Measurements from ENCODE around the gene LIPC.

LIPC gene

GRCh38 chr15:58453931-58454793 is 22.4 kb downstream of the LIPC start:
- DNase-seq (ENCODE audit: extremely low read depth in 1 of 2, low read depth in 1 of 2) = peak; percentile 50 to 75

GRCh38 chr15:58454950-58455401 is 23.2 kb downstream of the LIPC start:
- DNase-seq (ENCODE audit: extremely low read depth in 1 of 2, low read depth in 1 of 2) = no peak

- peak in 1 of 2 donors; percentile 59 for DNase-seq (ENCODE audit: extremely low read depth in 1 of 2, low read depth in 1 of 2)
Measured at GRCh38 chr15:58457466-58457965, 25.7 kb downstream of the LIPC start.

- no peak for DNase-seq (ENCODE audit: extremely low read depth in 1 of 2, low read depth in 1 of 2)
Measured at GRCh38 chr15:58458076-58458475, 26.3 kb downstream of the LIPC start.

- DNase-seq (ENCODE audit: extremely low read depth in 1 of 2, low read depth in 1 of 2) = no peak
Measured at GRCh38 chr15:58459045-58459444, 27.3 kb downstream of the LIPC start.

- DNase-seq (ENCODE audit: extremely low read depth in 1 of 2, low read depth in 1 of 2) = no peak
Measured at GRCh38 chr15:58459560-58459959, 27.8 kb downstream of the LIPC start.

GRCh38 chr15:58460116-58460790 is 28.5 kb downstream of the LIPC start:
- DNase-seq (ENCODE audit: extremely low read depth in 1 of 2, low read depth in 1 of 2) = no peak

- DNase-seq (ENCODE audit: extremely low read depth in 1 of 2, low read depth in 1 of 2) = no peak
Measured at GRCh38 chr15:58460872-58461271, 29.1 kb downstream of the LIPC start.

- DNase-seq (ENCODE audit: extremely low read depth in 1 of 2, low read depth in 1 of 2) = no peak
Measured at GRCh38 chr15:58462547-58462946, 30.8 kb downstream of the LIPC start.

- DNase-seq (ENCODE audit: extremely low read depth in 1 of 2, low read depth in 1 of 2) = no peak
Measured at GRCh38 chr15:58462973-58463663, 31.3 kb downstream of the LIPC start.

GRCh38 chr15:58463815-58464650 is 32.2 kb downstream of the LIPC start:
- DNase-seq (ENCODE audit: extremely low read depth in 1 of 2, low read depth in 1 of 2) = no peak

GRCh38 chr15:58465070-58465469 is 33.3 kb downstream of the LIPC start:
- no peak for DNase-seq (ENCODE audit: extremely low read depth in 1 of 2, low read depth in 1 of 2)

- no peak for DNase-seq (ENCODE audit: extremely low read depth in 1 of 2, low read depth in 1 of 2)
Measured at GRCh38 chr15:58465866-58466517, 34.2 kb downstream of the LIPC start.

- DNase-seq (ENCODE audit: extremely low read depth in 1 of 2, low read depth in 1 of 2) = no peak
Measured at GRCh38 chr15:58466566-58466965, 34.8 kb downstream of the LIPC start.

- DNase-seq (ENCODE audit: extremely low read depth in 1 of 2, low read depth in 1 of 2) = no peak
Measured at GRCh38 chr15:58467121-58467721, 35.4 kb downstream of the LIPC start.

- DNase-seq (ENCODE audit: extremely low read depth in 1 of 2, low read depth in 1 of 2) = no peak
Measured at GRCh38 chr15:58467722-58468423, 36.1 kb downstream of the LIPC start.

- no peak for DNase-seq (ENCODE audit: extremely low read depth in 1 of 2, low read depth in 1 of 2)
Measured at GRCh38 chr15:58469432-58470353, 37.9 kb downstream of the LIPC start.

- DNase-seq (ENCODE audit: extremely low read depth in 1 of 2, low read depth in 1 of 2) = no peak
Measured at GRCh38 chr15:58471348-58471747, 39.6 kb downstream of the LIPC start.
